ENCODE measurements around the gene CPT1B.

DNA sequence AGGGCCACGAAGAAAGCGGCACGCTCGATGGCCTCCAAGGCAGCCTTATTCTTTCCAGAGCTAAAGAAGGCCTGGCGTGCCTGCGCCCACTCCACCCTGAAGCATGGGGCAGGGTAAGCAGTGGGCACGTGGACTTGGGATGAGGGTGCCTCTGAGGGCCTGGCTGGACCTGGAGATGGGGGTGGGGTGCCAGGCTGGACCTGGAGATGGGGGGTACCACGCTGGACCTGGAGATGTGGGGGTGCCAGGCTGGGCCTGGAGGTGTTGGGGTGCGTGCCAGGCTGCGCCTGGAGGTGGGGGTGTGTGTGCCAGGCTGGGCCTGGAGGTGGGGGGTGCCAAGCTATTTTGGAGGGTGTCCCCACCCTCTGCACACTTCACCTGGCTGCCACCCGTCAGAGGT lies 5.3 kb downstream of the CPT1B start:
- TF ChIP-seq, protein P1, sequence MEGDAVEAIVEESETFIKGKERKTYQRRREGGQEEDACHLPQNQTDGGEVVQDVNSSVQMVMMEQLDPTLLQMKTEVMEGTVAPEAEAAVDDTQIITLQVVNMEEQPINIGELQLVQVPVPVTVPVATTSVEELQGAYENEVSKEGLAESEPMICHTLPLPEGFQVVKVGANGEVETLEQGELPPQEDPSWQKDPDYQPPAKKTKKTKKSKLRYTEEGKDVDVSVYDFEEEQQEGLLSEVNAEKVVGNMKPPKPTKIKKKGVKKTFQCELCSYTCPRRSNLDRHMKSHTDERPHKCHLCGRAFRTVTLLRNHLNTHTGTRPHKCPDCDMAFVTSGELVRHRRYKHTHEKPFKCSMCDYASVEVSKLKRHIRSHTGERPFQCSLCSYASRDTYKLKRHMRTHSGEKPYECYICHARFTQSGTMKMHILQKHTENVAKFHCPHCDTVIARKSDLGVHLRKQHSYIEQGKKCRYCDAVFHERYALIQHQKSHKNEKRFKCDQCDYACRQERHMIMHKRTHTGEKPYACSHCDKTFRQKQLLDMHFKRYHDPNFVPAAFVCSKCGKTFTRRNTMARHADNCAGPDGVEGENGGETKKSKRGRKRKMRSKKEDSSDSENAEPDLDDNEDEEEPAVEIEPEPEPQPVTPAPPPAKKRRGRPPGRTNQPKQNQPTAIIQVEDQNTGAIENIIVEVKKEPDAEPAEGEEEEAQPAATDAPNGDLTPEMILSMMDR (IDR thresholded peaks at IDR 0.05) = no peak
- no peak for TF ChIP-seq POLR2A (IDR thresholded peaks at IDR 0.05)

Measured in thyroid gland (tissue), 4 donors.